ENCODE results near the gene FMN1. TPM values are rescaled to one million over a fixed set of nuclear protein-coding genes. Genes with fewer than 3 reads are reported as not detected.

FMN1 gene
- total and polyA plus RNA-seq, 7 donors: 0.21 to 20.0 (median 2.5) TPM

DNA sequence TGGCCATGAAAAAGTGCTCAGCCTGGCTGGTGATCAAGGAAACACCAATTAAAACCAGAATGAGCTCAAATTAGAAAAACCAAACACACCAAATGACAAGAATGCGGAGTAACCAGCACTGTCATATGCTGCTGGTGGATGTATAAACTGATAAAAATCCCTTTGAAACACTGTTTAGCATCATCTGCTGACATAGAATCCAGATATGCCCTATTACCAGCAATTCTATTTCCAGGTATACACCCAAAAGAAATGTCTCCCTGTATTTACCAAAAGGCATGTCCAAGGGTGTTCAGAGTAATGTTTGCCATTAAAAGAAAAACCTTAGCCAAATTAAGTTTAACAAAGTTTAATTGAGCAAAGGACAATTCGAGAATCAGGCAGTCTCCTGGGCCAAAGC, 138.6 kb downstream of the FMN1 start:
- 83 to 93% (median 89%) methylated on average over 2 of the region's 2 CpGs for WGBS, 3 donors

GRCh38 chr15:33051528-33051927, 143.0 kb downstream of the FMN1 start:
- Histone ChIP-seq H3K27me3 (ENCODE audit: insufficient read depth in 3 of 3, low read length in 2 of 3) (no peaks in the 10 kb centered on the region), H3K4me1 (no peaks in the 10 kb centered on the region), H3K36me3 (ENCODE audit: insufficient read depth in 1 of 2, low read depth in 1 of 2) (no peaks in the 10 kb centered on the region), H3K9me3 (no peaks in the 10 kb centered on the region), H3K27ac (no peak overlapping the region), H3K4me3 (no peak overlapping the region)
- TF ChIP-seq CTCF (IDR thresholded peaks at IDR 0.05): no peak
- ATAC-seq: no peak
- DNase-seq: no peak
- intact Hi-C loops (cut with DNase I): no loop called here
- whole genome bisulfite sequencing, 3 donors: 75 to 79% (median 76%) methylated on average over 5 of the region's 5 CpGs

More for the DNA sequence above, 138.6 kb downstream of the FMN1 start:
- Histone ChIP-seq H3K4me3 (no peak overlapping the region), H3K36me3 (ENCODE audit: insufficient read depth in 1 of 2, low read depth in 1 of 2) (no peaks in the 10 kb centered on the region), H3K4me1 (no peaks in the 10 kb centered on the region), H3K9me3 (no peaks in the 10 kb centered on the region), H3K27ac (no peak overlapping the region), H3K27me3 (ENCODE audit: insufficient read depth in 3 of 3, low read length in 2 of 3) (no peaks in the 10 kb centered on the region)
- ATAC-seq (no peak), DNase-seq (no peak)
- intact Hi-C loops (cut with DNase I): no loop called here
- no peak for TF ChIP-seq CTCF (IDR thresholded peaks at IDR 0.05)

GRCh38 chr15:33048255-33048654, 146.3 kb downstream of the FMN1 start:
- no peak overlapping the region for H3K27ac ChIP-seq
- 89 to 92% (median 91%) methylated on average over 2 of the region's 2 CpGs for WGBS, 3 donors
- H3K4me3 ChIP-seq: no peak overlapping the region
- H3K4me1 ChIP-seq: no peaks in the 10 kb centered on the region
- no peak for ATAC-seq
- no peaks in the 10 kb centered on the region for H3K9me3 ChIP-seq
- no peak for TF ChIP-seq CTCF (IDR thresholded peaks at IDR 0.05)
- intact Hi-C loops (cut with DNase I): no loop called here
- DNase-seq: no peak
- H3K36me3 ChIP-seq (ENCODE audit: insufficient read depth in 1 of 2, low read depth in 1 of 2): no peaks in the 10 kb centered on the region
- H3K27me3 ChIP-seq (ENCODE audit: insufficient read depth in 3 of 3, low read length in 2 of 3): no peaks in the 10 kb centered on the region

DNA sequence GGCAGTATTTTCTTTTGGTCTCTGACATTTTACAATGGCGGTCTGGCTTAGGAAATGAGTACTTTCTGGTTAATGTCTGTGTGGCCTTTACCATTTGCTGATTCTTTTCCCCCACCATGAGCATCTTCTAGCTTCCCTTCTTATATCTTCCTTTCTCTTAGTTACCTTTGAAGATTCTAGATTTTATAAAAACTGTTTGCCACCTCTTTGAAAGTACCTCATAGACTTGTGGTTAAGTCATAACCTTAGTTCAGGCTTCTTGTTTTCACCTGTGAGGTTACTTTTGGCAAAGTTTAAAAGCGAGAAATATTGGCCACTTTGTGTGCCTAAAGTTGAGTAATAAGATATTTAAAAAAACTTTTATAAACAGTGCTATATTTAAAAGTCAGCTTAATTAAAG, 147.4 kb downstream of the FMN1 start:
- intact Hi-C loops (cut with DNase I): no loop called here
- H3K36me3 ChIP-seq (ENCODE audit: insufficient read depth in 1 of 2, low read depth in 1 of 2): no peaks in the 10 kb centered on the region
- no peak overlapping the region for H3K4me3 ChIP-seq
- H3K9me3 ChIP-seq: no peaks in the 10 kb centered on the region
- no peaks in the 10 kb centered on the region for H3K27me3 ChIP-seq (ENCODE audit: insufficient read depth in 3 of 3, low read length in 2 of 3)
- H3K27ac ChIP-seq: no peak overlapping the region
- ATAC-seq: no peak
- no peak for TF ChIP-seq CTCF (IDR thresholded peaks at IDR 0.05)
- no peak for DNase-seq
- WGBS, 3 donors: 84 to 98% (median 95%) methylated on average over 2 of the region's 2 CpGs
- no peaks in the 10 kb centered on the region for H3K4me1 ChIP-seq

GRCh38 chr15:33046329-33046728, 148.2 kb downstream of the FMN1 start:
- 90 to 96% (median 93%) methylated on average over 2 of the region's 2 CpGs for WGBS, 3 donors
- no peaks in the 10 kb centered on the region for H3K9me3 ChIP-seq
- H3K36me3 ChIP-seq (ENCODE audit: insufficient read depth in 1 of 2, low read depth in 1 of 2): no peaks in the 10 kb centered on the region
- intact Hi-C loops (cut with DNase I): no loop called here
- no peaks in the 10 kb centered on the region for H3K27me3 ChIP-seq (ENCODE audit: insufficient read depth in 3 of 3, low read length in 2 of 3)
- no peak for TF ChIP-seq CTCF (IDR thresholded peaks at IDR 0.05)
- ATAC-seq (no peak), DNase-seq (no peak)
- no peak overlapping the region for H3K4me3 ChIP-seq
- no peaks in the 10 kb centered on the region for H3K4me1 ChIP-seq
- no peak overlapping the region for H3K27ac ChIP-seq

Measured in psoas muscle (tissue), 8 donors.